ENCODE measurements around the gene FTSJ3. TPM values are rescaled to one million over a fixed set of nuclear protein-coding genes. Genes with fewer than 3 reads are reported as not detected.
"Not testable (repeated sequence)": the region's sequence is repeated elsewhere in the genome, so short reads cannot be mapped to it uniquely, and the experiment has no call there.

The FTSJ3 gene
- total RNA-seq, 1 donor from 2014 or later = 40.4 TPM

GRCh38 chr17:63826468-63827001 is 928 bp downstream of the FTSJ3 start:
- DNase-seq = no peak

GRCh38 chr17:63824362-63824761 is 3.1 kb downstream of the FTSJ3 start:
- no peak for DNase-seq

- DNase-seq = no peak
Measured at GRCh38 chr17:63823659-63824331, 3.7 kb downstream of the FTSJ3 start.

GRCh38 chr17:63822537-63822936 is 4.9 kb downstream of the FTSJ3 start:
- DNase-seq = no peak

GRCh38 chr17:63821804-63822203 is 5.7 kb downstream of the FTSJ3 start:
- no peak for DNase-seq

GRCh38 chr17:63820963-63821561 is 6.4 kb downstream of the FTSJ3 start:
- no peak for DNase-seq

GRCh38 chr17:63819585-63820537 is 7.6 kb downstream of the FTSJ3 start:
- no peak for DNase-seq

- DNase-seq = no peak
Measured at GRCh38 chr17:63819131-63819530, 8.3 kb downstream of the FTSJ3 start.

- no peak for DNase-seq
Measured at GRCh38 chr17:63817736-63818385, 9.6 kb downstream of the FTSJ3 start.

- no peak for DNase-seq
Measured at GRCh38 chr17:63816669-63817068, 10.8 kb downstream of the FTSJ3 start.

GRCh38 chr17:63816123-63816522 is 11.3 kb downstream of the FTSJ3 start:
- DNase-seq = no peak

- no peak for DNase-seq
Measured at GRCh38 chr17:63809970-63810369, 17.5 kb downstream of the FTSJ3 start.

- DNase-seq = no peak
Measured at GRCh38 chr17:63805591-63805990, 21.9 kb downstream of the FTSJ3 start.

GRCh38 chr17:63804328-63804727 is 23.1 kb downstream of the FTSJ3 start:
- no peak for DNase-seq

- no peak for DNase-seq
Measured at GRCh38 chr17:63800783-63801182, 26.7 kb downstream of the FTSJ3 start.

GRCh38 chr17:63798572-63799106 is 28.8 kb downstream of the FTSJ3 start:
- no peak for DNase-seq

GRCh38 chr17:63796375-63796774 is 31.1 kb downstream of the FTSJ3 start:
- DNase-seq = not testable (repeated sequence)

- no peak for DNase-seq
Measured at GRCh38 chr17:63792055-63792729, 35.3 kb downstream of the FTSJ3 start.

- DNase-seq = no peak
Measured at GRCh38 chr17:63790057-63790456, 37.4 kb downstream of the FTSJ3 start.

GRCh38 chr17:63786971-63787711 is 40.3 kb downstream of the FTSJ3 start:
- DNase-seq = no peak

- no peak for DNase-seq
Measured at GRCh38 chr17:63786117-63786516, 41.3 kb downstream of the FTSJ3 start.
